ENCODE results near the gene SYNPO2. TPM values are rescaled to one million over a fixed set of nuclear protein-coding genes. Genes with fewer than 3 reads are reported as not detected.

Gene SYNPO2
- total and polyA plus RNA-seq, 2 of the 8 experiments (the other 6 are each of a cell fraction or from before 2014, with no cell fraction given), result 0.50 to 4.2 TPM

DNA sequence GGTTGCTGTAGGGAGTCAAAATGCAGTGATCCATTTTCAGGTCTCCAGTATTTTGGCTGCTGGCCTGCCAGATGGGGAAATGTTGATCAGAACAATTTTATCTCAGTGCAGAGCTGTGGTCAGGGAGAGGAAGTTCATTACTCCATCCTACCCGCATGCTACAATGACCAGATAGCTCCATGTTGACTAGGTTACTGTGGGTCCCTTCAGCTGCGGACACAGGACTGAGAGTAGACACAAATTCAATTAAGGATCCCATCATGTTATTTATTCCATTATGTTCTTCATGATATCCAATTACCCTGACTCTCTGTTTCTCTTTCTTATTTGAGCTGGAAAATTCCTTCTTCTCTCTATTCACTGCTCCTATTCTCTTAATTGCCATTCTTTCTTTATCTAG, 16.3 kb downstream of the SYNPO2 start:
- DNase-seq (ENCODE audit: low read depth in 1 of 2, low spot score in 2 of 2) (no peak), FAIRE-seq (no peak)
- H3K36me3 ChIP-seq (ENCODE audit: control insufficient read depth in 2 of 4, insufficient read depth in 4 of 4, low read length in 3 of 4), result no peaks in the 10 kb centered on the region
- WGBS, 2 experiments (ENCODE audit: extremely low coverage in 1 of 2, insufficient coverage in 1 of 2, insufficient read length in 1 of 2, insufficient replicate concordance in 2 of 2, low coverage in 1 of 2, low lambda C conversion rate in 2 of 2, missing lambda C conversion rate in 1 of 2), result 94% methylated on average over 2 of the region's 2 CpGs; no CpG with 5 or more reads in 1 of the 2 experiments
- H3K4me2 ChIP-seq (ENCODE audit: insufficient read depth in 1 of 2, low read depth in 2 of 2, low read length in 2 of 2), result no peak overlapping the region
- no peak overlapping the region for H2BK12ac ChIP-seq (ENCODE audit: low read depth, low read length)
- no peak overlapping the region for H2BK120ac ChIP-seq (replicated peaks; ENCODE audit: low read depth, low read length)
- H3K79me1 ChIP-seq (ENCODE audit: low read depth, low read length), result no peaks in the 10 kb centered on the region
- H4K91ac ChIP-seq (replicated peaks; ENCODE audit: insufficient read length, low read length), result no peak overlapping the region
- no peak overlapping the region for H3K4me3 ChIP-seq (ENCODE audit: extremely low read depth in 1 of 4, insufficient read depth in 2 of 4, low read depth in 3 of 4, low read length in 4 of 4)
- H3K18ac ChIP-seq (ENCODE audit: extremely low read depth, low read length), result no peak overlapping the region
- H2AFZ ChIP-seq (ENCODE audit: low read length), result no peak overlapping the region
- H3K4me1 ChIP-seq (replicated peaks in 1 of 4; ENCODE audit: control insufficient read depth in 3 of 4, insufficient read depth in 4 of 4, low read length in 3 of 4), result no peaks in the 10 kb centered on the region
- no peak for TF ChIP-seq TAF7 (optimal IDR thresholded peaks at IDR 0.05; ENCODE audit: borderline replicate concordance, low read depth, low read length)
- no peak overlapping the region for H3K27ac ChIP-seq (ENCODE audit: low read depth, low read length)
- no peak overlapping the region for H2BK15ac ChIP-seq (ENCODE audit: low read length)
- H3K56ac ChIP-seq (replicated peaks; ENCODE audit: insufficient read length, low read depth, low read length), result no peak overlapping the region
- no peak overlapping the region for H2BK5ac ChIP-seq (ENCODE audit: low read depth, low read length)
- H4K5ac ChIP-seq (ENCODE audit: insufficient read length, low read depth, low read length), result no peak overlapping the region
- no peaks in the 10 kb centered on the region for H3K23me2 ChIP-seq (ENCODE audit: low read depth, low read length)
- no peaks in the 10 kb centered on the region for H3K79me2 ChIP-seq (ENCODE audit: control insufficient read depth in 1 of 2, insufficient read depth in 2 of 2, low read length in 2 of 2)
- no peak overlapping the region for H2AK5ac ChIP-seq (ENCODE audit: low read depth, low read length)
- no peak overlapping the region for H3K4ac ChIP-seq (replicated peaks; ENCODE audit: insufficient read length, low read depth, low read length)
- no peaks in the 10 kb centered on the region for H3K9me3 ChIP-seq (ENCODE audit: insufficient read depth in 2 of 2, low read depth in 1 of 2, low read length in 1 of 2)
- no peak overlapping the region for H3K23ac ChIP-seq (ENCODE audit: insufficient read length)
- ChIA-PET POLR2A (ENCODE audit: partially characterized antibody) (interaction anchor here (0.7 kb wide), 1 partner anchor 68 kb away, joined by 3 read pairs; no protein-coding TSS in a partner anchor), CTCF (ENCODE audit: partially characterized antibody) (interaction anchor here (0.6 to 1.9 kb wide), 4 partner anchors 12 to 1947 kb away, joined by 3 to 4 read pairs (median 3); no protein-coding TSS in a partner anchor)
- no peaks in the 10 kb centered on the region for H4K20me1 ChIP-seq (replicated peaks in 1 of 2; ENCODE audit: control insufficient read depth in 1 of 2, insufficient read depth in 2 of 2, low read length in 2 of 2)
- no peak overlapping the region for H3K9ac ChIP-seq (replicated peaks in 1 of 4; ENCODE audit: extremely low read depth in 1 of 4, low read depth in 3 of 4, low read length in 3 of 4)
- no peak overlapping the region for H4K8ac ChIP-seq (ENCODE audit: extremely low read depth, insufficient read depth, low read length)
- no peaks in the 10 kb centered on the region for H3K27me3 ChIP-seq (replicated peaks in 1 of 4; ENCODE audit: control insufficient read depth in 3 of 4, extremely low read depth in 1 of 4, insufficient read depth in 3 of 4, low read length in 3 of 4)
- no peak overlapping the region for H2BK20ac ChIP-seq (ENCODE audit: low read length)
- H3K14ac ChIP-seq (ENCODE audit: insufficient read length), result no peak overlapping the region

Data from H1 (cell line).